PC-3 (cell line): ENCODE results near the gene DNAH14. TPM values are rescaled to one million over a fixed set of nuclear protein-coding genes. Genes with fewer than 3 reads are reported as not detected.

ENCODE experiments used
- ATAC-seq: fragments of 200-7000 bp; cut with Tn5 transposase; 2 replicates; pipeline ENCODE4 v1.9.1; 2020; ENCODE audit warnings: mild to moderate bottlenecking, moderate library complexity
- BruUV-seq: library from RNA; stranded (reverse); fragments of 400-500 nt; replicated peaks from 2 replicates; lab custom pipeline; 2021; lab: Mats Ljungman, UMichigan
- CTCF ChIA-PET: fragments of 300-600 bp; sonication (Branson Sonifier 250); formaldehyde crosslinking; loops from one replicate; lab custom pipeline; 2022; ENCODE audit warnings: antibody characterized with exemption; lab: Charles Lee
- POLR2A ChIA-PET: fragments of 300-600 bp; sonication (Branson Sonifier 250); formaldehyde crosslinking; loops from one replicate; lab custom pipeline; 2022; ENCODE audit warnings: antibody characterized with exemption; ENCODE audit not compliant: unreplicated experiment; lab: Charles Lee
- DNase-seq: peaks from one replicate; pipeline ENCODE4 v3.0.0-alpha.2; 2015
- H2AFZ ChIP-seq: fragments of 300-600 bp; sonication (generic); 2 replicates; pipeline ENCODE4 v1.6.0; 2016; ENCODE audit warnings: antibody characterized with exemption, low read length
- H3F3A ChIP-seq: fragments of 300-600 bp; sonication (generic); one replicate; pipeline ENCODE4 v1.6.0; 2017; ENCODE audit warnings: antibody characterized with exemption, low read length, control low read depth, mild to moderate bottlenecking; ENCODE audit not compliant: unreplicated experiment
- H3K27ac ChIP-seq: fragments of 300-600 bp; sonication (generic); 2 replicates; pipeline ENCODE4 v1.5.1; 2016; ENCODE audit warnings: mild to moderate bottlenecking, low read length
- H3K27me3 ChIP-seq: fragments of 300-600 bp; sonication (generic); 2 replicates; pipeline ENCODE4 v1.6.1; 2016; ENCODE audit warnings: low read length, mixed read lengths
- H3K36me3 ChIP-seq: fragments of 300-600 bp; sonication (generic); 2 replicates; pipeline ENCODE4 v1.6.1; 2016; ENCODE audit warnings: low read depth, mixed run types, low read length, mixed read lengths
- H3K4me1 ChIP-seq: fragments of 300-600 bp; sonication (generic); 2 replicates; pipeline ENCODE4 v1.5.1; 2016; ENCODE audit warnings: low read length; ENCODE audit not compliant: insufficient read depth
- H3K4me2 ChIP-seq: fragments of 300-600 bp; sonication (generic); 2 replicates; pipeline ENCODE4 v1.6.0; 2016; ENCODE audit warnings: low read length
- H3K4me3 ChIP-seq: fragments of 300-600 bp; sonication (generic); 2 replicates; pipeline ENCODE4 v1.5.1; 2016; ENCODE audit warnings: mild to moderate bottlenecking, low read length, mixed read lengths
- H3K79me2 ChIP-seq: fragments of 300-600 bp; sonication (generic); 2 replicates; pipeline ENCODE4 v1.6.1; 2017; ENCODE audit warnings: low read length, mixed read lengths
- H3K9ac ChIP-seq: fragments of 300-600 bp; sonication (generic); 2 replicates; pipeline ENCODE4 v1.6.0; 2016; ENCODE audit warnings: mild to moderate bottlenecking, low read length
- H3K9me2 ChIP-seq: fragments of 300-600 bp; sonication (generic); replicated peaks from 2 replicates; pipeline ENCODE4 v1.6.1; 2016; ENCODE audit warnings: mixed run types, low read length, mixed read lengths
- H3K9me3 ChIP-seq: fragments of 300-600 bp; sonication (generic); 2 replicates; pipeline ENCODE4 v1.6.1; 2016; ENCODE audit warnings: low read length, mixed read lengths
- H4K20me1 ChIP-seq: fragments of 300-600 bp; sonication (generic); 2 replicates; pipeline ENCODE4 v1.6.1; 2016; ENCODE audit warnings: low read length, mixed read lengths
- CTCF ChIP-seq: fragments of 300-600 bp; sonication (generic); conservative IDR thresholded peaks from 2 replicates; pipeline ENCODE4 v1.5.1; 2017; ENCODE audit warnings: antibody characterized with exemption, low read depth, mild to moderate bottlenecking, low read length
- EZH2 ChIP-seq: fragments of 300-600 bp; sonication (generic); IDR thresholded peaks from one replicate; pipeline ENCODE4 v1.6.1; 2017; ENCODE audit warnings: antibody characterized with exemption, mild to moderate bottlenecking, low read length; ENCODE audit not compliant: unreplicated experiment
- EZH2phosphoT487 ChIP-seq: fragments of 300-600 bp; sonication (generic); IDR thresholded peaks from 2 replicates; pipeline ENCODE4 v1.6.1; 2018; ENCODE audit warnings: mild to moderate bottlenecking, antibody characterized with exemption, low read length, borderline replicate concordance
- intact Hi-C: fragments of 100-400 bp; cut with micrococcal nuclease; formaldehyde crosslinking; loops from 2 replicates; pipeline ENCODE4 v1.9.0; 2023
- total RNA-seq: library from RNA; depleted of rRNA; stranded (reverse); fragments of >200 nt; gene quantifications from 2 replicates; pipeline ENCODE4 v1.2.3, GENCODE V29; 2014

Gene DNAH14
- total RNA-seq, 1 experiment from 2014 or later: 42.8 TPM

DNA sequence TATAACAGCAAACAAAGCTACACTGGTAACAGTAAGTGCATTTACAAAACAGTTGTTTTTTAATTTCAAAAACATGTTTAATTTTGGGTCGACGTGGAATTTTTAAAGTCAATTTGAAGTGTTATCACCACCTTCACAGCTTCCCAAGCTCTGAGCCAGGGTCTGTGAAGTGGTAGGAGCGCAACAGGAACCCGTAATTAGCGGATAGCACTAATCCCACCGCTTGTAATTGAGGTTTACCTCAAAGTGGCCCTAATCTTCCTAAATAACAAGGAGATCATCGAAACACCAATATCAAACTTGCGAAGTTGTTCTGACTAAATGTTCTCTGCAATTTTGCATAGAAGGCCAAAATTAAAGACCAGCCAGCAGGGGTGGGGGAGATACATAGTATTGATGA lies 479.6 kb downstream of the DNAH14 start:
- intact Hi-C loops: no loop called here
- no peaks in the 10 kb centered on the region for H3K79me2 ChIP-seq
- H3F3A ChIP-seq: no peaks in the 10 kb centered on the region
- peaks cover 55% of the 10 kb centered on the region for H3K36me3 ChIP-seq
- ChIA-PET POLR2A (no interaction called here), CTCF (no interaction called here)
- DNase-seq (no peak), ATAC-seq (no peak)
- H3K4me3 ChIP-seq: no peak overlapping the region
- H4K20me1 ChIP-seq: no peaks in the 10 kb centered on the region
- no peaks in the 10 kb centered on the region for H3K9me2 ChIP-seq
- no peaks in the 10 kb centered on the region for H3K9me3 ChIP-seq
- TF ChIP-seq CTCF (no peak), EZH2 (no peak)
- no peaks in the 10 kb centered on the region for H3K27me3 ChIP-seq
- no TSS peak for BruUV-seq
- no peaks in the 10 kb centered on the region for H3K4me1 ChIP-seq
- H3K9ac ChIP-seq: no peak overlapping the region
- H3K27ac ChIP-seq: no peak overlapping the region
- H2AFZ ChIP-seq: no peak overlapping the region
- H3K4me2 ChIP-seq: no peak overlapping the region

DNA sequence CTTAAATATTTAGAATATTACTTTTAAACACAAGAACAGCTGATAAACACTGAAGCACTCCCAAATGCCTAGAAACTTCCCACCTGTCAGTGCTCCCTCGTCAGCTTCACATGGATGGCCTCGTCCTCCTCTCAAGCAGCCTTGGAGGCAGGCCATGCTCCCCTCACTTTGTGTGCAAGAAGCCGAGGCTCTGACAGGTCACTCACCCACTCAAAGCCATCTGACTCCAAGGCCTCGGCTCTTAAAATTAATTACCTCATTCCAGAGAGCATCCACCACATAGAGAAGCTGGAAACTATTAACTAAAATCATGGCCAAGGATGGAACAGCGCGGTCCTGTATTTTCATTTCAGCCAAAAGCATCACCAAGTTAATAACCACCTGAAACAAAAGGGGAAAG lies 480.6 kb downstream of the DNAH14 start:
- CTCF ChIA-PET: no interaction called here
- POLR2A ChIA-PET: no interaction called here
- intact Hi-C loops: no loop called here

GRCh38 chr1:225412321-225412720 lies 482.8 kb downstream of the DNAH14 start:
- H3K36me3 ChIP-seq: peaks cover 64% of the 10 kb centered on the region
- H3K4me1 ChIP-seq: no peaks in the 10 kb centered on the region
- no peaks in the 10 kb centered on the region for H3K27me3 ChIP-seq
- H3K79me2 ChIP-seq: no peaks in the 10 kb centered on the region; the same call in 1 of the 2 replicates
- 0 out of 2 replicates have a peak, but pooled peaks cover 7% of the 10 kb centered on the region for H4K20me1 ChIP-seq
- no peak overlapping the region for H3K4me3 ChIP-seq
- no peak overlapping the region for H3K4me2 ChIP-seq
- ChIA-PET CTCF (no interaction called here), POLR2A (no interaction called here)
- no peaks in the 10 kb centered on the region for H3K9me3 ChIP-seq
- H2AFZ ChIP-seq: no peak overlapping the region
- BruUV-seq: no TSS peak
- H3K9ac ChIP-seq: no peak overlapping the region
- intact Hi-C loops: no loop called here
- no peak overlapping the region for H3K27ac ChIP-seq
- no peaks in the 10 kb centered on the region for H3K9me2 ChIP-seq
- DNase-seq (no peak), ATAC-seq (no peak)
- H3F3A ChIP-seq: no peaks in the 10 kb centered on the region
- TF ChIP-seq EZH2phosphoT487 (no peak), EZH2 (no peak), CTCF (no peak)

More for the DNA sequence above, 480.6 kb downstream of the DNAH14 start:
- Histone ChIP-seq H3K9me2 (no peaks in the 10 kb centered on the region), H3K36me3 (peaks cover 63% of the 10 kb centered on the region), H3K27ac (no peak overlapping the region), H3F3A (no peaks in the 10 kb centered on the region), H3K79me2 (no peaks in the 10 kb centered on the region; the same call in 1 of the 2 replicates), H3K9ac (no peak overlapping the region), H3K4me1 (no peaks in the 10 kb centered on the region), H2AFZ (no peak overlapping the region), H3K4me3 (no peak overlapping the region), H4K20me1 (0 out of 2 replicates have a peak, but pooled peaks cover 7% of the 10 kb centered on the region), H3K9me3 (no peaks in the 10 kb centered on the region), H3K27me3 (no peaks in the 10 kb centered on the region), H3K4me2 (no peak overlapping the region)
- DNase-seq (no peak), ATAC-seq (no peak)
- no peak for TF ChIP-seq CTCF
- no peak for TF ChIP-seq EZH2
- TF ChIP-seq EZH2phosphoT487: no peak
- no TSS peak for BruUV-seq
